ENCODE measurements around the gene UGT1A7.

GRCh38 chr2:233705911-233706506 is 24.3 kb downstream of the UGT1A7 start:
- TF ChIP-seq POLR2A (IDR thresholded peaks at IDR 0.05) = no peak
- TF ChIP-seq, protein P1, sequence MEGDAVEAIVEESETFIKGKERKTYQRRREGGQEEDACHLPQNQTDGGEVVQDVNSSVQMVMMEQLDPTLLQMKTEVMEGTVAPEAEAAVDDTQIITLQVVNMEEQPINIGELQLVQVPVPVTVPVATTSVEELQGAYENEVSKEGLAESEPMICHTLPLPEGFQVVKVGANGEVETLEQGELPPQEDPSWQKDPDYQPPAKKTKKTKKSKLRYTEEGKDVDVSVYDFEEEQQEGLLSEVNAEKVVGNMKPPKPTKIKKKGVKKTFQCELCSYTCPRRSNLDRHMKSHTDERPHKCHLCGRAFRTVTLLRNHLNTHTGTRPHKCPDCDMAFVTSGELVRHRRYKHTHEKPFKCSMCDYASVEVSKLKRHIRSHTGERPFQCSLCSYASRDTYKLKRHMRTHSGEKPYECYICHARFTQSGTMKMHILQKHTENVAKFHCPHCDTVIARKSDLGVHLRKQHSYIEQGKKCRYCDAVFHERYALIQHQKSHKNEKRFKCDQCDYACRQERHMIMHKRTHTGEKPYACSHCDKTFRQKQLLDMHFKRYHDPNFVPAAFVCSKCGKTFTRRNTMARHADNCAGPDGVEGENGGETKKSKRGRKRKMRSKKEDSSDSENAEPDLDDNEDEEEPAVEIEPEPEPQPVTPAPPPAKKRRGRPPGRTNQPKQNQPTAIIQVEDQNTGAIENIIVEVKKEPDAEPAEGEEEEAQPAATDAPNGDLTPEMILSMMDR (IDR thresholded peaks at IDR 0.05 in 4 of 5, conservative IDR thresholded peaks at IDR 0.05 in 1 of 5) = no peak
